ENCODE results near the gene SHROOM3.
"Not testable (repeated sequence)": the region's sequence is repeated elsewhere in the genome, so short reads cannot be mapped to it uniquely, and the experiment has no call there.

SHROOM3 gene

GRCh38 chr4:76407440-76408119 lies 27.4 kb upstream of the SHROOM3 start:
- no peak for TF ChIP-seq BHLHE40 (IDR thresholded peaks at IDR 0.05; ENCODE audit: borderline replicate concordance)
- no peak for TF ChIP-seq TARDBP (IDR thresholded peaks at IDR 0.05)
- no peak for TF ChIP-seq ELF4 (IDR thresholded peaks at IDR 0.05)
- TF ChIP-seq ARNT (IDR thresholded peaks at IDR 0.05): no peak
- ChIA-PET CTCF (no interaction called here), POLR2A (no interaction called here)
- DNase-seq (ENCODE audit: extremely low spot score): no peak

GRCh38 chr4:76410636-76411035 lies 24.4 kb upstream of the SHROOM3 start:
- DNase-seq (ENCODE audit: extremely low spot score): no peak
- TF ChIP-seq BHLHE40 (IDR thresholded peaks at IDR 0.05; ENCODE audit: borderline replicate concordance) (no peak), HDGF (IDR thresholded peaks at IDR 0.05; ENCODE audit: borderline replicate concordance) (no peak), FOXM1 (IDR thresholded peaks at IDR 0.05; ENCODE audit: borderline replicate concordance) (no peak), L3MBTL2 (conservative IDR thresholded peaks at IDR 0.05) (no peak), ARNT (IDR thresholded peaks at IDR 0.05) (no peak), FOXK2 (IDR thresholded peaks at IDR 0.05) (no peak)
- CTCF ChIA-PET: no interaction called here
- POLR2A ChIA-PET: no interaction called here

DNA sequence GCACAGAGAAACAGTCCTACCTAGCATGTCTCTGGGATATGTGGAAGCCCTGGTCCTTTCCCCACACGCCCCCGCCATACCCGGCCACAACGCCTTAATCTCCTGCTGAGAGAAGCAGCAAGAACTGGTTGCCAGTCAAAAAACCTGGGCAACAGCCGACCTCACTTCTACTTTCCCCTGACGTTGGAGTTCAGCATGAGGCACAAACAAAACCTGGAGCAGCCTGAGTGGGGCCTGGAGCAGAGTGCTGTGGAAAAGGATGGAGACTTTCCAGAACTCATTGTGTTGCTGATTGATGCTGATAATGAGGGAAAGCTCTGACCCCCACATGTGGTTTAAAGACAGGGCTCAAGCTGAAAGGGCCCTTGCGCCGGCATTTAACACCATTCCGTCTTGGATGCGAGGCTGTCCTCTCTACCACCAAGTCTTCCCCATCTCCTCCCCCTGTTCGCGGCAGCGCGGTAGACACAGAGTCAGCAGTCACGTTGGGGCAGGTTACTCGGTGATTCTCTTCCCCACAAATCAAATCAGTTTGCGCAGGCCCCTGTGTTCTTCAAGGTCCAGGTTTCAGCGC lies 14.8 kb upstream of the SHROOM3 start:
- POLR2A ChIA-PET: no interaction called here
- DNase-seq (ENCODE audit: extremely low spot score): no peak
- CTCF ChIA-PET: interaction anchor here (0.6 kb wide), 1 partner anchor 329 kb away, joined by 5 read pairs; no protein-coding TSS in a partner anchor
- no peak for TF ChIP-seq ARNT (IDR thresholded peaks at IDR 0.05)
- TF ChIP-seq TARDBP (IDR thresholded peaks at IDR 0.05): no peak
- no peak for TF ChIP-seq NFRKB (IDR thresholded peaks at IDR 0.05)
- no peak for TF ChIP-seq L3MBTL2 (conservative IDR thresholded peaks at IDR 0.05)
- TF ChIP-seq, protein P1, sequence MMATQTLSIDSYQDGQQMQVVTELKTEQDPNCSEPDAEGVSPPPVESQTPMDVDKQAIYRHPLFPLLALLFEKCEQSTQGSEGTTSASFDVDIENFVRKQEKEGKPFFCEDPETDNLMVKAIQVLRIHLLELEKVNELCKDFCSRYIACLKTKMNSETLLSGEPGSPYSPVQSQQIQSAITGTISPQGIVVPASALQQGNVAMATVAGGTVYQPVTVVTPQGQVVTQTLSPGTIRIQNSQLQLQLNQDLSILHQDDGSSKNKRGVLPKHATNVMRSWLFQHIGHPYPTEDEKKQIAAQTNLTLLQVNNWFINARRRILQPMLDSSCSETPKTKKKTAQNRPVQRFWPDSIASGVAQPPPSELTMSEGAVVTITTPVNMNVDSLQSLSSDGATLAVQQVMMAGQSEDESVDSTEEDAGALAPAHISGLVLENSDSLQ (IDR thresholded peaks at IDR 0.05): no peak
- no peak for TF ChIP-seq FOXA1 (IDR thresholded peaks at IDR 0.05)
- no peak for TF ChIP-seq FOXM1 (IDR thresholded peaks at IDR 0.05; ENCODE audit: borderline replicate concordance)
- no peak for TF ChIP-seq ZNF384 (IDR thresholded peaks at IDR 0.05)

DNA sequence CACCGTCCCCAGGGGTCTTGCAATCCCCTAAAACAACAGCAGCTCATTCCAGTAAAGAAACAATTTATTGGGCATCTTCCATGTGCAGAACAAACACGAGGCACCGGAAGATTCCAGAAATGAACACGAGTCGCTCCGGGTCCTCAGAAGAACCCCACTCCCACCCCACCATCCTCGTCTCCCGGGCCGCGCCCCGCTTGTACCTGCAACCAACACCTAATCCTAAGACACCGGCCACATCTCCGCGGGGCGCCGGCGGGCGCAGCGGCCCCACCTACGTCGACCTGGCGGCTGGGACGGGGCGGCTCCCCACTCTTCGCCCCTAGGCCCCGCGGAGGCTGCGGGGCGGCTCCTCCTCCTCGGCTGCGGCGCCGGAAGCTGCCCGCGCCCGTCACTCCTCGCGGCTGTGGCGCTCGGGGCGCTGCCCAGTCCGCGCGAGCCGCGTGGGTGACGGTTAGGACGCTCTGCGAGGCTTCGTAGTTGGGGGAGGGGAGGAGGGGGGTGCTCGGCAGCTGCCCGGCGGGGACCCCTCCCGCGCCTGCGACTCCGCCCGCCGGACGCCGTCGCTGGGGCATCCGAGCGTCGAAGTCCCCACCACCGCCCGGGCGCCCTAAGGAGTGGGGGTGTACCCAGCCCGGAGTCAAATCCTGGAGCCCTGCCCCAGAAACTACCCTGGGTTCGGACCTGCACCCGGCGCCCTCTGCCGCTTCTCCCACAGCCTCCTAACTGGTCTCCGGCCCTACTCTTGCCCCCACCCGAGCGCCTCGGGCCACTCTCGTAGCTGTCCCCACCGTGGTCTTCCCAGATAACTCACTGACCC lies 14.1 kb upstream of the SHROOM3 start, which contains the start of gene CCDC158:
Gene CCDC158 (minus strand): TSS at position 380 of the 820 bp plus-strand sequence. CDS start 17,934 bp downstream, outside the sequence.
- TF ChIP-seq L3MBTL2 (conservative IDR thresholded peaks at IDR 0.05) (no peak), TARDBP (IDR thresholded peaks at IDR 0.05) (no peak), CTBP1 (IDR thresholded peaks at IDR 0.05; ENCODE audit: borderline replicate concordance) (no peak)
- TF ChIP-seq, protein P1 (IDR thresholded peaks at IDR 0.05): no peak
- DNase-seq (ENCODE audit: extremely low spot score): no peak
- ChIA-PET POLR2A (no interaction called here), CTCF (no interaction called here)

- POLR2A ChIA-PET; CTCF ChIA-PET; DNase-seq (ENCODE audit: extremely low spot score): not testable (repeated sequence)
Observed at GRCh38 chr4:76423159-76423558, 11.9 kb upstream of the SHROOM3 start.

GRCh38 chr4:76426272-76426671 lies 8.8 kb upstream of the SHROOM3 start:
- DNase-seq (ENCODE audit: extremely low spot score): no peak
- TF ChIP-seq L3MBTL2 (conservative IDR thresholded peaks at IDR 0.05) (no peak), ARNT (IDR thresholded peaks at IDR 0.05) (no peak), CTBP1 (IDR thresholded peaks at IDR 0.05; ENCODE audit: borderline replicate concordance) (no peak)
- CTCF ChIA-PET: no interaction called here
- POLR2A ChIA-PET: no interaction called here

DNA sequence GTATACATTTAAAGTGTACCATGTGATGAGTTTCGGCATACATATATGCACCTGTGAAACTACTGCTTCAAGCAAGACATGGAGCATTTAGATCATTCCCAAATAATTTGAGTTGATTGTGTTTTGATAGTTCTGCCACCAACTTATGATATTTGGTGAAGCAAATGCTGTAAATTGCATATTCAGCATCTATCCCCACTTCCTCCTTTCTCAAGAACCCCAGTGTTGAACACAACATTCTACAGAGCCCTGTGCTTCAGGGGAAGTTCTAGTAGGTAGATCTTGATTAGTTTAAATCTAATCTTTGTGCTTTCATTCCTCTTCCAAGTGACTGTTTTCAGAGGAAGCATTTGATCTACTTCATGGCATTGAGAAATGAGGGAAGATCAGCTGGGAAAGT lies 5.4 kb upstream of the SHROOM3 start:
- POLR2A ChIA-PET: no interaction called here

GRCh38 chr4:76430519-76431388 lies 4.3 kb upstream of the SHROOM3 start:
- ChIA-PET CTCF (interaction anchor here (0.5 to 2.4 kb wide), 9 partner anchors 13 to 795 kb away, joined by 3 to 12 read pairs (median 3); no protein-coding TSS in a partner anchor), POLR2A (no interaction called here)
- TF ChIP-seq FOXA1 (IDR thresholded peaks at IDR 0.05) (no peak), BHLHE40 (IDR thresholded peaks at IDR 0.05; ENCODE audit: borderline replicate concordance) (no peak), FOXK2 (IDR thresholded peaks at IDR 0.05) (no peak), ZNF384 (IDR thresholded peaks at IDR 0.05) (peak; percentile 96), FOXM1 (IDR thresholded peaks at IDR 0.05; ENCODE audit: borderline replicate concordance) (no peak), HDGF (IDR thresholded peaks at IDR 0.05; ENCODE audit: borderline replicate concordance) (no peak)
- peak; percentile 37 for DNase-seq (ENCODE audit: extremely low spot score)

More for the DNA sequence above, 5.4 kb upstream of the SHROOM3 start:
- no peak for TF ChIP-seq TARDBP (IDR thresholded peaks at IDR 0.05)
- CTCF ChIA-PET: interaction anchor here (1.7 kb wide), 1 partner anchor 75 kb away, joined by 4 read pairs; no protein-coding TSS in a partner anchor
- no peak for DNase-seq (ENCODE audit: extremely low spot score)
